HEK293 (cell line): ENCODE measurements around the gene OPCML.

ENCODE experiments used
- CTCF ChIA-PET: fragments of 350-600 bp; formaldehyde crosslinking; extraction: SDS; loops from one replicate; lab custom pipeline; 2021; ENCODE audit warnings: antibody characterized with exemption; lab: Yijun Ruan, JAX
- POLR2A ChIA-PET: fragments of 300-600 bp; formaldehyde crosslinking; extraction: SDS; loops from one replicate; lab custom pipeline; 2020; ENCODE audit warnings: antibody characterized with exemption, inconsistent platforms; lab: Yijun Ruan, JAX
- H3K27ac ChIP-seq: fragments of 200-500 bp; sonication (Bioruptor generic); 2 replicates; pipeline ENCODE4 v1.5.1; 2014; ENCODE audit warnings: low read depth, low read length, control low read depth, inconsistent platforms; ENCODE audit errors: extremely low read depth
- H3K36me3 ChIP-seq, 2 experiments: fragments of 200-500 bp in 1 of 2; sonication (Bioruptor generic) in 1 of 2; 1 replicate in 1 of 2; 2 replicates in 1 of 2; pipeline ENCODE4 v1.5.1; 2014 to 2017; ENCODE audit warnings: inconsistent platforms in 2 of 2, low read length in 2 of 2; ENCODE audit not compliant: control insufficient read depth in 2 of 2, insufficient read depth in 1 of 2
- H3K4me1 ChIP-seq: fragments of 200-500 bp; sonication (Bioruptor generic); 2 replicates; pipeline ENCODE4 v1.5.1; 2014; ENCODE audit warnings: mild to moderate bottlenecking, low read length, inconsistent platforms; ENCODE audit not compliant: control insufficient read depth, insufficient read depth
- H3K4me3 ChIP-seq: 2 replicates; pipeline ENCODE4 v1.5.1; 2011; ENCODE audit warnings: low read depth, mild to moderate bottlenecking, control low read depth, low read length, moderate library complexity
- H3K9me3 ChIP-seq: fragments of 200-500 bp; sonication (Bioruptor generic); 2 replicates; pipeline ENCODE4 v1.5.1; 2014; ENCODE audit warnings: low read depth, low read length, inconsistent platforms; ENCODE audit not compliant: control insufficient read depth, insufficient read depth
- OVOL3 ChIP-seq: fragments of 450-650 bp; formaldehyde crosslinking; IDR thresholded peaks from 2 replicates; pipeline ENCODE4 v1.5.1; 2016; ENCODE audit warnings: missing biosample characterization, missing genetic modification characterization
- TSHZ1 ChIP-seq: fragments of 450-650 bp; formaldehyde crosslinking; IDR thresholded peaks from 2 replicates; pipeline ENCODE4 v1.5.1; 2016; ENCODE audit warnings: missing biosample characterization, missing genetic modification characterization, borderline replicate concordance
- ZIC2 ChIP-seq: fragments of 450-650 bp; formaldehyde crosslinking; IDR thresholded peaks from 2 replicates; pipeline ENCODE4 v1.5.1; 2016; ENCODE audit warnings: missing biosample characterization, missing genetic modification characterization
- ZNF10 ChIP-seq: fragments of 450-650 bp; formaldehyde crosslinking; IDR thresholded peaks from 2 replicates; pipeline ENCODE4 v1.5.1; 2017; ENCODE audit warnings: missing biosample characterization, missing genetic modification characterization
- ZNF133 ChIP-seq: fragments of 450-650 bp; formaldehyde crosslinking; IDR thresholded peaks from 2 replicates; pipeline ENCODE4 v1.5.1; 2016; ENCODE audit warnings: missing biosample characterization, missing genetic modification characterization
- ZNF18 ChIP-seq: fragments of 450-650 bp; formaldehyde crosslinking; IDR thresholded peaks from 2 replicates; pipeline ENCODE4 v1.5.1; 2016; ENCODE audit warnings: missing biosample characterization, missing genetic modification characterization
- ZNF221 ChIP-seq: fragments of 450-650 bp; formaldehyde crosslinking; IDR thresholded peaks from 2 replicates; pipeline ENCODE4 v1.5.1; 2017; ENCODE audit warnings: missing biosample characterization, missing genetic modification characterization, borderline replicate concordance
- ZNF266 ChIP-seq: fragments of 450-650 bp; formaldehyde crosslinking; IDR thresholded peaks from 2 replicates; pipeline ENCODE4 v1.5.1; 2016; ENCODE audit warnings: missing biosample characterization, missing genetic modification characterization, low read depth
- ZNF37A ChIP-seq: fragments of 450-650 bp; IDR thresholded peaks from 2 replicates; pipeline ENCODE4 v1.5.1; 2018; ENCODE audit warnings: missing biosample characterization, missing genetic modification characterization
- ZNF48 ChIP-seq: fragments of 450-650 bp; formaldehyde crosslinking; IDR thresholded peaks from 2 replicates; pipeline ENCODE4 v1.5.1; 2016; ENCODE audit warnings: missing biosample characterization, missing genetic modification characterization
- ZNF514 ChIP-seq: fragments of 450-650 bp; formaldehyde crosslinking; IDR thresholded peaks from 2 replicates; pipeline ENCODE4 v1.5.1; 2016; ENCODE audit warnings: missing biosample characterization, missing genetic modification characterization
- ZNF555 ChIP-seq: fragments of 450-650 bp; formaldehyde crosslinking; conservative IDR thresholded peaks from 2 replicates; pipeline ENCODE4 v1.5.1; 2017; ENCODE audit warnings: missing biosample characterization, mild to moderate bottlenecking, missing genetic modification characterization, inconsistent platforms
- ZNF571 ChIP-seq: fragments of 450-650 bp; formaldehyde crosslinking; IDR thresholded peaks from 2 replicates; pipeline ENCODE4 v1.5.0; 2017; ENCODE audit warnings: missing biosample characterization, missing genetic modification characterization
- ZNF585B ChIP-seq: fragments of 450-650 bp; formaldehyde crosslinking; IDR thresholded peaks from 2 replicates; pipeline ENCODE4 v1.5.1; 2016; ENCODE audit warnings: missing biosample characterization, missing genetic modification characterization
- ZNF701 ChIP-seq: fragments of 450-650 bp; formaldehyde crosslinking; IDR thresholded peaks from 2 replicates; pipeline ENCODE4 v1.5.1; 2016; ENCODE audit warnings: missing biosample characterization, missing genetic modification characterization
- TF ChIP-seq, protein P1 (sequence below): fragments of 450-650 bp; formaldehyde crosslinking; conservative IDR thresholded peaks from 2 replicates; pipeline ENCODE4 v1.5.1; 2016; ENCODE audit warnings: low read depth, missing biosample characterization, missing genetic modification characterization
- TF ChIP-seq, protein P2 (sequence below): fragments of 450-650 bp; formaldehyde crosslinking; IDR thresholded peaks from 2 replicates; pipeline ENCODE4 v1.5.1; 2016; ENCODE audit warnings: missing biosample characterization, missing genetic modification characterization, low read depth

OPCML gene

GRCh38 chr11:132681971-132682370 lies 850.3 kb downstream of the OPCML start:
- ChIA-PET POLR2A (no interaction called here), CTCF (no interaction called here)
- TF ChIP-seq, protein P1, sequence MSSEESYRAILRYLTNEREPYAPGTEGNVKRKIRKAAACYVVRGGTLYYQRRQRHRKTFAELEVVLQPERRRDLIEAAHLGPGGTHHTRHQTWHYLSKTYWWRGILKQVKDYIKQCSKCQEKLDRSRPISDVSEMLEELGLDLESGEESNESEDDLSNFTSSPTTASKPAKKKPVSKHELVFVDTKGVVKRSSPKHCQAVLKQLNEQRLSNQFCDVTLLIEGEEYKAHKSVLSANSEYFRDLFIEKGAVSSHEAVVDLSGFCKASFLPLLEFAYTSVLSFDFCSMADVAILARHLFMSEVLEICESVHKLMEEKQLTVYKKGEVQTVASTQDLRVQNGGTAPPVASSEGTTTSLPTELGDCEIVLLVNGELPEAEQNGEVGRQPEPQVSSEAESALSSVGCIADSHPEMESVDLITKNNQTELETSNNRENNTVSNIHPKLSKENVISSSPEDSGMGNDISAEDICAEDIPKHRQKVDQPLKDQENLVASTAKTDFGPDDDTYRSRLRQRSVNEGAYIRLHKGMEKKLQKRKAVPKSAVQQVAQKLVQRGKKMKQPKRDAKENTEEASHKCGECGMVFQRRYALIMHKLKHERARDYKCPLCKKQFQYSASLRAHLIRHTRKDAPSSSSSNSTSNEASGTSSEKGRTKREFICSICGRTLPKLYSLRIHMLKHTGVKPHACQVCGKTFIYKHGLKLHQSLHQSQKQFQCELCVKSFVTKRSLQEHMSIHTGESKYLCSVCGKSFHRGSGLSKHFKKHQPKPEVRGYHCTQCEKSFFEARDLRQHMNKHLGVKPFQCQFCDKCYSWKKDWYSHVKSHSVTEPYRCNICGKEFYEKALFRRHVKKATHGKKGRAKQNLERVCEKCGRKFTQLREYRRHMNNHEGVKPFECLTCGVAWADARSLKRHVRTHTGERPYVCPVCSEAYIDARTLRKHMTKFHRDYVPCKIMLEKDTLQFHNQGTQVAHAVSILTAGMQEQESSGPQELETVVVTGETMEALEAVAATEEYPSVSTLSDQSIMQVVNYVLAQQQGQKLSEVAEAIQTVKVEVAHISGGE (tag by site-specific recombination) = no peak
- TF ChIP-seq ZNF555 (tag by site-specific recombination) = no peak
- no peak for TF ChIP-seq ZNF48 (tag by site-specific recombination)
- TF ChIP-seq, protein P2, sequence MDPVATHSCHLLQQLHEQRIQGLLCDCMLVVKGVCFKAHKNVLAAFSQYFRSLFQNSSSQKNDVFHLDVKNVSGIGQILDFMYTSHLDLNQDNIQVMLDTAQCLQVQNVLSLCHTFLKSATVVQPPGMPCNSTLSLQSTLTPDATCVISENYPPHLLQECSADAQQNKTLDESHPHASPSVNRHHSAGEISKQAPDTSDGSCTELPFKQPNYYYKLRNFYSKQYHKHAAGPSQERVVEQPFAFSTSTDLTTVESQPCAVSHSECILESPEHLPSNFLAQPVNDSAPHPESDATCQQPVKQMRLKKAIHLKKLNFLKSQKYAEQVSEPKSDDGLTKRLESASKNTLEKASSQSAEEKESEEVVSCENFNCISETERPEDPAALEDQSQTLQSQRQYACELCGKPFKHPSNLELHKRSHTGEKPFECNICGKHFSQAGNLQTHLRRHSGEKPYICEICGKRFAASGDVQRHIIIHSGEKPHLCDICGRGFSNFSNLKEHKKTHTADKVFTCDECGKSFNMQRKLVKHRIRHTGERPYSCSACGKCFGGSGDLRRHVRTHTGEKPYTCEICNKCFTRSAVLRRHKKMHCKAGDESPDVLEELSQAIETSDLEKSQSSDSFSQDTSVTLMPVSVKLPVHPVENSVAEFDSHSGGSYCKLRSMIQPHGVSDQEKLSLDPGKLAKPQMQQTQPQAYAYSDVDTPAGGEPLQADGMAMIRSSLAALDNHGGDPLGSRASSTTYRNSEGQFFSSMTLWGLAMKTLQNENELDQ = no peak
- no peak for TF ChIP-seq ZNF37A (tag by site-specific recombination)
- no peak for TF ChIP-seq TSHZ1 (tag by site-specific recombination)
- Histone ChIP-seq H3K9me3 (no peaks in the 10 kb centered on the region), H3K4me1 (no peaks in the 10 kb centered on the region), H3K36me3 (no peaks in the 10 kb centered on the region), H3K27ac (no peak overlapping the region), H3K4me3 (no peak overlapping the region)

- Histone ChIP-seq H3K4me1 (no peaks in the 10 kb centered on the region), H3K9me3 (no peaks in the 10 kb centered on the region), H3K36me3 (no peaks in the 10 kb centered on the region), H3K27ac (no peak overlapping the region), H3K4me3 (no peak overlapping the region)
- ChIA-PET CTCF (no interaction called here), POLR2A (no interaction called here)
- TF ChIP-seq ZNF133 (no peak), ZNF701 (tag by site-specific recombination) (no peak), OVOL3 (tag by site-specific recombination) (no peak), ZNF266 (tag by site-specific recombination) (no peak), ZIC2 (no peak), ZNF221 (no peak), ZNF571 (no peak)
Observed at GRCh38 chr11:132680584-132680983, 851.7 kb downstream of the OPCML start.

DNA sequence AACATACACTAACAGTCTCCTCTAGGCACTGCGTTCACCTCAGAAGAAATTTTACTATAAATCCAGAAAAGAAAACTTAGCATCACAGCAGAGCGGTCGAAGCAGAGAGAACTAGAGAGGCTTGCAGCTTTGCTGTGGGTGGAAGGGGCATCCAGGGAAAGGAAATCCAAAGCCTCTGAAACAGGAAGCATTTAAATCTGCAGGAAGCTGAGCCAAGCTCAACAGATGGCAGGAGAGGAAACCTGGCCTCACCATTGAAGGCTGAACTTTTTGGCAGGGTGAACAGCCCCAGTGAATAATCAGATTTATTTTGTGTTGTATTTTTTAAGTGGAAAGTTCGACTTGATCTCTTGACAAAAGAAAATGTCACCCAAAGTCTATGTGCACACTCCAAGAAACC lies 858.1 kb downstream of the OPCML start:
- CTCF ChIA-PET = interaction anchor here (0.5 to 0.6 kb wide), 2 partner anchors 13 to 547 kb away, joined by 3 read pairs; no protein-coding TSS in a partner anchor
- Histone ChIP-seq H3K9me3 (no peaks in the 10 kb centered on the region), H3K4me1 (no peaks in the 10 kb centered on the region), H3K4me3 (no peak overlapping the region), H3K36me3 (no peaks in the 10 kb centered on the region), H3K27ac (no peak overlapping the region)
- TF ChIP-seq ZNF10 (tag by site-specific recombination) (no peak), ZNF514 (tag by site-specific recombination) (no peak), ZNF585B (tag by site-specific recombination) (no peak), ZNF18 (tag by site-specific recombination) (no peak)
- POLR2A ChIA-PET = no interaction called here
